ENCODE measurements around the gene EIF4B.

GRCh38 chr12:53048033-53048779 is 42.0 kb downstream of the EIF4B start:
- TF ChIP-seq, protein P1, sequence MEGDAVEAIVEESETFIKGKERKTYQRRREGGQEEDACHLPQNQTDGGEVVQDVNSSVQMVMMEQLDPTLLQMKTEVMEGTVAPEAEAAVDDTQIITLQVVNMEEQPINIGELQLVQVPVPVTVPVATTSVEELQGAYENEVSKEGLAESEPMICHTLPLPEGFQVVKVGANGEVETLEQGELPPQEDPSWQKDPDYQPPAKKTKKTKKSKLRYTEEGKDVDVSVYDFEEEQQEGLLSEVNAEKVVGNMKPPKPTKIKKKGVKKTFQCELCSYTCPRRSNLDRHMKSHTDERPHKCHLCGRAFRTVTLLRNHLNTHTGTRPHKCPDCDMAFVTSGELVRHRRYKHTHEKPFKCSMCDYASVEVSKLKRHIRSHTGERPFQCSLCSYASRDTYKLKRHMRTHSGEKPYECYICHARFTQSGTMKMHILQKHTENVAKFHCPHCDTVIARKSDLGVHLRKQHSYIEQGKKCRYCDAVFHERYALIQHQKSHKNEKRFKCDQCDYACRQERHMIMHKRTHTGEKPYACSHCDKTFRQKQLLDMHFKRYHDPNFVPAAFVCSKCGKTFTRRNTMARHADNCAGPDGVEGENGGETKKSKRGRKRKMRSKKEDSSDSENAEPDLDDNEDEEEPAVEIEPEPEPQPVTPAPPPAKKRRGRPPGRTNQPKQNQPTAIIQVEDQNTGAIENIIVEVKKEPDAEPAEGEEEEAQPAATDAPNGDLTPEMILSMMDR (conservative IDR thresholded peaks at IDR 0.05 in 1 of 2, IDR thresholded peaks at IDR 0.05 in 1 of 2; ENCODE audit: extremely low read depth in 1 of 2, insufficient read depth in 1 of 2, low read depth in 1 of 2, low read length in 2 of 2): peak in 1 of 2 donors; percentile 21
- TF ChIP-seq EZH2 (IDR thresholded peaks at IDR 0.05; ENCODE audit: borderline replicate concordance, low read length): no peak

Measured in mammary epithelial cell (primary cell).